ENCODE results near the gene ALDH1A2. TPM values are rescaled to one million over a fixed set of nuclear protein-coding genes. Genes with fewer than 3 reads are reported as not detected.

The ALDH1A2 gene
- total RNA-seq, 1 donor from 2014 or later: not detected

DNA sequence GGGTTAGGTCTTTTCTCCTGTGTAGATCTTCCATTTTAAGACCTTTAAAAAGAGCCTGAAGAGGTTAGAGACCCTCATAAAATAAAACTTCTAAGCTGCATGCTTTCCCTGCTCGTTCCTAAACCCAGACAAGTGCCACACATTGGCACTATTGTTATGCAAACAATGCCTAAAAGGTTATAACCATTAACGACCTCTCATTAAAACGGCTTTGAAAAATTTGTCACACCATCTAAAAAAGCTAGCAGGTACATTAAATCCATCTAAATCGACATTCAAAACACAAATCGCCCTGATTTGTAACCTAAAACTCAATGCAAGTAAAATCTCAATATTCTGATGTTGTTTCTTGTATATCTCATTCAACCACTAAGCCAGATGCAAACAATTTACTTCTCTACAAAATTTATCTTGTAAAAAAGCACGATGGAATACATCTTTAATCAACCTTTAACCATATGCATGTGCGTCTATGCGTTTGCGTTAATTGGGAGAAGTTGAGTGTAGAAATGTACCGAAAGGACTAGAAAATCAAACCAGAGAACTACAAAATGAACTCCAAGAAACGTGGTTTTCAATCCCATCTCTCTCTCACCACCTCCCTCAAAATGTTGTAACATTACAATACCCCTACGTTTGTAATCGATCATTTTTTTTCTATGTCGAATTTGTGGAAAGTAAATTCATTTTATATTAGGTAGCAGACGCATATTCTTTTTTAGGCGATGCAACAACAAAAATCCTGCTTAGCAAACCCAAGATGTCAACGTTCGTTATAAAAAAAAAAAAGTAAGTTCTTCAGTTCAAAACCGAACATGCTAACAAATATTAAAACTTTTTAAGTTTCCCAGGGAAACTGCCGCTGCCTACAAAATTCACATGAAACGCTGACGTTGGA is 1.2 kb downstream of the ALDH1A2 start:
- no peak for DNase-seq (ENCODE audit: low spot score)
- Mint-ChIP-seq H3K36me3 (ENCODE audit: low read depth) (no peaks in the 10 kb centered on the region), H3K9me3 (no peaks in the 10 kb centered on the region), H3K27ac (no peak overlapping the region), H3K4me1 (ENCODE audit: low read depth) (no peaks in the 10 kb centered on the region), H3K4me3 (no peak overlapping the region), H3K27me3 (ENCODE audit: insufficient read depth) (peaks cover 61% of the 10 kb centered on the region)
- intact Hi-C loops (cut with micrococcal nuclease): loop anchor here (5.0 kb wide), 1 partner anchor 1933 kb away; no protein-coding TSS in a partner anchor

DNA sequence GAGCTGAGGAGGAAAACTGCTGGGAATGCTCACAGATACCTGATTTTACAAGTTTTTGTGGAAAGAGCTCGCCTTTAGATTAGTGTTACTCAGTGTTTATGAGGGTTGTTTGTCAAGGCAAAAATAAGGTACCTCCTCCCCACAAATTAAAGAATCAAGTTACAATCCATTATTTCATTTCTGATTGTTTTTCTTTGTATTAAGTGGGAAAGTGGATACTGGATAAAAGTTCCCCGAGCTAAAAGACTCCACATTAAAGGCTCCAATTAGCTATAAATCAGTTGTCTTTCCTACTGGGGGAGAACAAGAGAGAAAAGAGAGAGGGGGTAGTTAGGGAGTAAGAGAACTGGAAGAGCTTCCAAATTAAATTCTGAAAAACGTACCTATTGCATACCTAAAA is 1.9 kb downstream of the ALDH1A2 start:
- intact Hi-C loops (cut with micrococcal nuclease): loop anchor here (5.0 kb wide), 1 partner anchor 1934 kb away; no protein-coding TSS in a partner anchor
- peaks cover 62% of the 10 kb centered on the region for H3K27me3 Mint-ChIP-seq (ENCODE audit: insufficient read depth)
- no peak for DNase-seq (ENCODE audit: low spot score)
- no peaks in the 10 kb centered on the region for H3K9me3 Mint-ChIP-seq
- H3K27ac Mint-ChIP-seq: no peak overlapping the region
- H3K36me3 Mint-ChIP-seq (ENCODE audit: low read depth): no peaks in the 10 kb centered on the region
- H3K4me1 Mint-ChIP-seq (ENCODE audit: low read depth): no peaks in the 10 kb centered on the region
- no peak overlapping the region for H3K4me3 Mint-ChIP-seq

DNA sequence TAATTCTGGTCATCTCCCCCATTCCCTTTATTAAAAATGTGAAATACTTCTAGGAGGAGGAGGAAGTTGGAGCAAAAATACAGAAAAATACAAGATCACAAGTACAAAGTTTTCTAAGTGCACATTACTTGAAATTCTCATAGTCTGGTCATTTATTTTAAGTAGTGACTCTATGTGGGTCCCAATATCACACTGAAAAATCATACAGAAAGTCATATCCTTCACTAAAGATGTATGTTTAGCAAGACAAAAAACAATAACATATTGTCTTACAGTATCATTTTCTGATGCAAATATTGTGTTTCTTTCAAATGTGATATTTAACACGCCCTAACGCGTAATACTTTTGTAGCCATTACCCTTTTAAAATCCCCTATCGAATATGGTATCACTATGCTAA is 2.5 kb downstream of the ALDH1A2 start:
- H3K9me3 Mint-ChIP-seq: no peaks in the 10 kb centered on the region
- no peak overlapping the region for H3K27ac Mint-ChIP-seq
- H3K27me3 Mint-ChIP-seq (ENCODE audit: insufficient read depth): peaks cover 63% of the 10 kb centered on the region

DNA sequence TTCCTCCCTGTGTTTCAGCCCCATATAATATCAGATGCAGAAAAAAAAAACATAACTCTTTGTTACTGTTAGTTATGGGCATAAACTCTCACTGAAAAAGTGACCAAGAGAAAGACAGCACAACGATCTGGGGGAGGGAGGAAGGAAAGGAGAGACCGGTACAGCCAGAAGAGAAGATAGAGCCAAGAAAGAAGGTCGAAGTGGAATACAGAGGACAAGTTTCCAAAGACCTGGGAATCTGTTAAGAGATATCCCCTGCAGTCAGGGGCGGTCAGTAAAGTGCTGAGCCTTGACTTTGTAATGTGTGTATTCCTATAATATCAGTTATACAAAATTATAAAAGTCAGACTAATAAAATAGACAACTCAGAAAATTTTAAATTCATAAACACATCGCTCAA is 3.3 kb downstream of the ALDH1A2 start:
- Mint-ChIP-seq H3K4me3 (no peak overlapping the region), H3K27ac (no peak overlapping the region), H3K9me3 (no peaks in the 10 kb centered on the region), H3K4me1 (ENCODE audit: low read depth) (no peaks in the 10 kb centered on the region), H3K27me3 (ENCODE audit: insufficient read depth) (peaks cover 60% of the 10 kb centered on the region), H3K36me3 (ENCODE audit: low read depth) (no peaks in the 10 kb centered on the region)
- DNase-seq (ENCODE audit: low spot score): no peak
- intact Hi-C loops (cut with micrococcal nuclease): loop anchor here (5.0 kb wide), 1 partner anchor 1935 kb away; no protein-coding TSS in a partner anchor

More for the DNA sequence above, 2.5 kb downstream of the ALDH1A2 start:
- Mint-ChIP-seq H3K4me3 (no peak overlapping the region), H3K4me1 (ENCODE audit: low read depth) (no peaks in the 10 kb centered on the region), H3K36me3 (ENCODE audit: low read depth) (no peaks in the 10 kb centered on the region)
- intact Hi-C loops (cut with micrococcal nuclease): loop anchor here (5.0 kb wide), 1 partner anchor 1934 kb away; no protein-coding TSS in a partner anchor
- no peak for DNase-seq (ENCODE audit: low spot score)

DNA sequence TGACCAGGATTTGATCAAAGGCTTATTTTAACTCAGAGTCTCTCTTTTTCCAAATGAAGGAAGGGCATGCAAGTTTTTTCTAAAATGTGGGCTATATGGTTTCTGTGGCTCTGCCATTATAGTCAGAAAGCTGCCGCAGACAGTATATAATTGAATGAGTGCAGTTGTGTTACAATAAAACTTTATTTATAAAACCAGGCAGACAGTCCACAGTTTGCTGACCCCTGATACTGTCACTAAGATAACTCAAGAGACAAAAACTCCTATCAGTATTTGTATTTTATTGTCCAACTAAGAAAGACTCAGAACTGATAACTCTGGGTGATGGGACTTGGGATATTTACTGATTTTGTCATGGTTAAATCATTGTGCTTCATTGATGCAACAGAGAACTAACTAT is 4.9 kb downstream of the ALDH1A2 start:
- no peaks in the 10 kb centered on the region for H3K4me1 Mint-ChIP-seq (ENCODE audit: low read depth)
- intact Hi-C loops (cut with micrococcal nuclease): loop anchor here (5.0 kb wide), 1 partner anchor 1937 kb away; no protein-coding TSS in a partner anchor
- no peak overlapping the region for H3K27ac Mint-ChIP-seq
- peaks cover 63% of the 10 kb centered on the region for H3K27me3 Mint-ChIP-seq (ENCODE audit: insufficient read depth)
- DNase-seq (ENCODE audit: low spot score): no peak
- no peaks in the 10 kb centered on the region for H3K36me3 Mint-ChIP-seq (ENCODE audit: low read depth)
- H3K9me3 Mint-ChIP-seq: no peaks in the 10 kb centered on the region
- H3K4me3 Mint-ChIP-seq: no peak overlapping the region

DNA sequence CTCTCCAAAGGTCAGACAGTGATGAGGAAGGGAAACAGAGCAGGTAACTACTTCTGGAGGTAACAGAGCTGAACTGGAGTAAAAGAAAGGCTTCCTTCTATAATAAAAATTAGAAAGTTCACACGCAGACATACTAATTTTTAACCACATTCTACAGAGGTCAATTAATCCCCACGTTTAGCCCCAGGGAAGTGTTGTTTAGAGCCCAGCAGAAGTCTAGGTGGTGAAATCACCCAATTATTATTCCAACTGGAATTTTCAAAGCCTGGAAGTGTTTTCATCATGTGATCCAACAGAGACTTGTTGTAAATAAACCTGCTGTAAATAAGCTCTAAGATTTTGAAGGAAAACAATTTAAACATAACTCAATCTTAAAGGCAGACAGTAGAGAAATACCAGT is 6.8 kb downstream of the ALDH1A2 start:
- H3K9me3 Mint-ChIP-seq: no peaks in the 10 kb centered on the region
- no peaks in the 10 kb centered on the region for H3K4me1 Mint-ChIP-seq (ENCODE audit: low read depth)
- no peaks in the 10 kb centered on the region for H3K36me3 Mint-ChIP-seq (ENCODE audit: low read depth)
- no peak overlapping the region for H3K27ac Mint-ChIP-seq
- no peak overlapping the region for H3K4me3 Mint-ChIP-seq
- H3K27me3 Mint-ChIP-seq (ENCODE audit: insufficient read depth): peaks cover 58% of the 10 kb centered on the region
- DNase-seq (ENCODE audit: low spot score): no peak
- intact Hi-C loops (cut with micrococcal nuclease): no loop called here

DNA sequence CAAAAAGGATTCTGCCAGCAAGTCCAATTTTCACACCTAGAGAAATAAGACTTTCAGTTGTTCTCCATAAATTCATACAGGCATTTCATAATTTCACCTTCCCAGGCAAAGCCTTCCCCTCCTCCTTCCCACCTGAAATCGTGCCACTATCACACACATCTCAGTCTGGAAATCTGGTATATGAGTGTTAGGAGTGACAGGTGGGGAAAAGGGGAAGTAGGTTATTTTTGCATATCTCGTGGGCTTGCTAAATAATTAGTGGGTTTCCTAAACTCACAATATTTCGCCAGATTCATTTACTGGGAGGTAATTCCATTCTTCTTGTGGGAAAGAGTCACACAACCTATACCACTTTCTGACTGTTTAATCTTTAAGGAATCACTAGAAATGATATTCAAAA is 7.4 kb downstream of the ALDH1A2 start:
- Mint-ChIP-seq H3K9me3 (no peaks in the 10 kb centered on the region), H3K27me3 (ENCODE audit: insufficient read depth) (peaks cover 55% of the 10 kb centered on the region), H3K27ac (no peak overlapping the region), H3K4me1 (ENCODE audit: low read depth) (no peaks in the 10 kb centered on the region), H3K36me3 (ENCODE audit: low read depth) (no peaks in the 10 kb centered on the region), H3K4me3 (no peak overlapping the region)
- no peak for DNase-seq (ENCODE audit: low spot score)
- intact Hi-C loops (cut with micrococcal nuclease): no loop called here

DNA sequence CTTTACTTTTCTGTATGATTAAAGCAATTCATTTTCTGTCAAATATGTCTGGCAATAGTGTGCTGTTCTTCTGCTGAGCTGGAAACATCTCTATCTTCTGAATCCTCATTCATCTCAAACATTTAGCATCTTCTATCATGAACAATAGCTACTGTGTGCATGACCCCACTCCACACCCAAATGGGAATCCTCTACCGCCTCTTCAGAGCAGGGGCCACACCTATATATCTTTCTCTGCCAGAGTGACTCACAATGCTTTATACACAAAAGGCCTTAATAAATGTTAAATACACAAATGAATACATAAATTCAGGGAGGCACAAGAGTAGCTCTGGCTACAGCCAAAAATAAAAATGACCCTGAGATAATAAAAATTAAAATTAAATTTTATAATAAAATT is 8.0 kb downstream of the ALDH1A2 start:
- Mint-ChIP-seq H3K4me3 (no peak overlapping the region), H3K4me1 (ENCODE audit: low read depth) (no peaks in the 10 kb centered on the region), H3K27me3 (ENCODE audit: insufficient read depth) (peaks cover 50% of the 10 kb centered on the region), H3K9me3 (no peaks in the 10 kb centered on the region), H3K36me3 (ENCODE audit: low read depth) (no peaks in the 10 kb centered on the region), H3K27ac (no peak overlapping the region)
- no peak for DNase-seq (ENCODE audit: low spot score)
- intact Hi-C loops (cut with micrococcal nuclease): no loop called here

DNA sequence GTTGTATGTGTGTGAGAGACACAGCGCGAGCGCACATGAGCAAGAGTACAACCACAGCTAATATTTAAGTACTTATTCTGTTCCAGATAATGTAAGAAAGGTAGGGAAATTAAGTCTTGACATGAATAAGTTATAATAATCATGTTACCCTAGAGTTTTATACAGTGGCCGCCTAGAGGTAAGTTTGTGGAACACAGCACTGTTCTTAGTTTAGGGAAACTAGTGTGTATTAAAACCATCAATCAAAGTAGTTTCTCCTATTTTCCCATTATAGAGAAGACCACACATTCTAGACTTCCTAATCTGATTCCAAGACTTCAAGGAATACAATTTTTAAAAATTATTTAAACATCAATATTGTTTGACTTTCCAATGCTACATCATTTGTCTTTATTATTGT is 9.5 kb downstream of the ALDH1A2 start:
- no peak overlapping the region for H3K4me3 Mint-ChIP-seq
- no peaks in the 10 kb centered on the region for H3K9me3 Mint-ChIP-seq
- H3K27me3 Mint-ChIP-seq (ENCODE audit: insufficient read depth): peaks cover 46% of the 10 kb centered on the region
- H3K27ac Mint-ChIP-seq: no peak overlapping the region
- no peaks in the 10 kb centered on the region for H3K36me3 Mint-ChIP-seq (ENCODE audit: low read depth)
- intact Hi-C loops (cut with micrococcal nuclease): no loop called here
- H3K4me1 Mint-ChIP-seq (ENCODE audit: low read depth): no peaks in the 10 kb centered on the region
- DNase-seq (ENCODE audit: low spot score): no peak

DNA sequence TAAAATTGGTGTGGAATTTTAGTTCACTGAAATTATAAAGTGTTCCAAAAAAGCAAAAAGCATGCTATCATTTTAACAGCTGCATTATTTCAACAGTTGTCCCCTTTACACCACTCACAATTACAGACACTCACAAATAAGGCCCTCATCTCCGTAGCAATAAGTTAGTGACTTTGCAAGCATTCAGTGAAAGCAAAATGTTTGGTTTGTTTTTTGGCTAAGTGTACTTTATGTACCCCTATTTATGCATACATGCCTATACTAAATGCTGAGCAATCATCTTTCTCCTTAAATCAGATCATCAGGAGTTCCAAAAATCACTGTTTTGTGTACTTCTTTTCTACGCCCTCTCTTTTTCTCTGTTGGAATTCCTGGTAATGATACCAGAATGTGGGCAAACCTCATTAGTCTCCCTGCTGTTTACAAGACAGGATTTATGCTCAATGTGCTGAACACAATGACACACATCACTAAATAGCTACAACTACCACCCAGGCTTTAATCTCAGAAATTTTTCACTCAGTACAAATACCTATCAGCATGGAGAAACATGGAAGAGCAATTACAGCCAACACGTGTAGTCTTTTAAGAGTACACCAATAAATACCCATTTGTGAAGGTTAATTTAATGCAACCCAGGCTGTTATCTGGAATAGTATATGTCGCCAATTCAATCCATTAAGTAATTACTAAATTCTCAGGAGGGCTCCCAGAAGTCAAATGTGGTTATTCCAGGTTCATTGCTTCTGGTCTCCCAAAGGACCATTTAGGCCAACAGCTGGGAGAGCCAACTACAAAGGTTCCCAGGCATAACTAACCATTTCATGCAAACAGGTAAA is 12.0 kb downstream of the ALDH1A2 start:
- no peak overlapping the region for H3K27ac Mint-ChIP-seq
- intact Hi-C loops (cut with micrococcal nuclease): no loop called here
- H3K9me3 Mint-ChIP-seq: no peaks in the 10 kb centered on the region
- no peaks in the 10 kb centered on the region for H3K4me1 Mint-ChIP-seq (ENCODE audit: low read depth)
- no peaks in the 10 kb centered on the region for H3K36me3 Mint-ChIP-seq (ENCODE audit: low read depth)
- no peak for DNase-seq (ENCODE audit: low spot score)
- no peak overlapping the region for H3K4me3 Mint-ChIP-seq
- H3K27me3 Mint-ChIP-seq (ENCODE audit: insufficient read depth): peaks cover 44% of the 10 kb centered on the region

DNA sequence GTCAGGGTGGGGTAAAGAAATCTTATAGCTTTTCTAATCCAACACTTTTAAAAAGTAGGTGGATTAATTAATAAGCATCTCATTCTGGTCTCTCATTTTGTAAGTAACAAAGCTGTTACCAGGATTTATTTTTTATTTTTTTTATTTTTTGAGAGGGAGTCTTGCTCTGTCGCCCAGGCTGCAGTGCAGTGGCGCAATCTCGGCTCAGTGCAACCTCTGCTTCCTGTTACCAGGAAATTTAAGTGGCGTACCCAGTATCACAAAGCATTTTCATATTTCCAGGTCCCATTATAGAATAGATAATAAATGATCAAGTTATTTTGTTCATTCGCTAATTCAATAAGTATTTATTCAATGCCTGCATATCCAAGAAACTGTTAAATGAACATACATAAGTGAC is 13.2 kb downstream of the ALDH1A2 start:
- Mint-ChIP-seq H3K4me3 (no peak overlapping the region), H3K27me3 (ENCODE audit: insufficient read depth) (peaks cover 40% of the 10 kb centered on the region)
- intact Hi-C loops (cut with micrococcal nuclease): no loop called here

DNA sequence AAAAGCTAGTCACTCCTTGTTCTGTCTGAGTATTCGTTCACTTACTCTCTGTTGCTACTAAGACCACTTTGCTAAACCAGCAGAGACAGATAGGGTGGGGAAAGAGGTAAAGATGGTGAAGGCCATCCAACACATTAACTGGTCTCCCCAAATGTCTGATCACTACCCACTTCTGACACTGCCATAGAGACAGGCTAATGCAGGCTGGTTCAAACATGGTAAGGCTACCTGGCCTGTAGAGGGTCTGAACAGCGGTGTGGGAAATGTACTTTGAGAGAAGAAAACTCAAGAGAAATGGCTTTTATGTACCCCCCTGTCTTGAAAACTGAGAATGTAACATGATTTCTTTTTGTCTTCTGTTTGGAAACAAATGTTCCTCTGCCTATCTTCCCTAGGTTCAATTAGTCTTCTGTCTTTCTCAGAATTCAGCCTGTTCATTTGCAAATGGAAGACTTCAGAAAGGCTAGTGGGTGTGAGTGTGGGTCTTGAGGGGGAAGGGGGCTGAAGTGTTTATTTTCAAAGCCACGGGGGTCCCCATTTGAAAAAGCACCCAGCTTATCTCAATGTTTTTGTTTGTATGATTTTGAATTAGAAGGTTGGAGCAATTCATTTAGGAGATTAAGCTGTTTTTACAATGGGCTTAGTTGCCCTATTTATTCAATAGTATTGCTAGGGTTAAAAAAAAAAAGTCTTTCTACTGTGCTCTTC is 15.8 kb downstream of the ALDH1A2 start:
- Mint-ChIP-seq H3K27ac (no peak overlapping the region), H3K9me3 (no peaks in the 10 kb centered on the region), H3K4me1 (ENCODE audit: low read depth) (no peaks in the 10 kb centered on the region), H3K36me3 (ENCODE audit: low read depth) (no peaks in the 10 kb centered on the region), H3K27me3 (ENCODE audit: insufficient read depth) (peaks cover 37% of the 10 kb centered on the region), H3K4me3 (no peak overlapping the region)
- no peak for DNase-seq (ENCODE audit: low spot score)
- intact Hi-C loops (cut with micrococcal nuclease): no loop called here

More for the DNA sequence above, 13.2 kb downstream of the ALDH1A2 start:
- Mint-ChIP-seq H3K9me3 (no peaks in the 10 kb centered on the region), H3K4me1 (ENCODE audit: low read depth) (no peaks in the 10 kb centered on the region), H3K36me3 (ENCODE audit: low read depth) (no peaks in the 10 kb centered on the region), H3K27ac (no peak overlapping the region)
- DNase-seq (ENCODE audit: low spot score): no peak
